ENCODE measurements around the gene RTL1. TPM values are rescaled to one million over a fixed set of nuclear protein-coding genes. Genes with fewer than 3 reads are reported as not detected.

The RTL1 gene
- total RNA-seq, 1 experiment from 2014 or later, result not detected

DNA sequence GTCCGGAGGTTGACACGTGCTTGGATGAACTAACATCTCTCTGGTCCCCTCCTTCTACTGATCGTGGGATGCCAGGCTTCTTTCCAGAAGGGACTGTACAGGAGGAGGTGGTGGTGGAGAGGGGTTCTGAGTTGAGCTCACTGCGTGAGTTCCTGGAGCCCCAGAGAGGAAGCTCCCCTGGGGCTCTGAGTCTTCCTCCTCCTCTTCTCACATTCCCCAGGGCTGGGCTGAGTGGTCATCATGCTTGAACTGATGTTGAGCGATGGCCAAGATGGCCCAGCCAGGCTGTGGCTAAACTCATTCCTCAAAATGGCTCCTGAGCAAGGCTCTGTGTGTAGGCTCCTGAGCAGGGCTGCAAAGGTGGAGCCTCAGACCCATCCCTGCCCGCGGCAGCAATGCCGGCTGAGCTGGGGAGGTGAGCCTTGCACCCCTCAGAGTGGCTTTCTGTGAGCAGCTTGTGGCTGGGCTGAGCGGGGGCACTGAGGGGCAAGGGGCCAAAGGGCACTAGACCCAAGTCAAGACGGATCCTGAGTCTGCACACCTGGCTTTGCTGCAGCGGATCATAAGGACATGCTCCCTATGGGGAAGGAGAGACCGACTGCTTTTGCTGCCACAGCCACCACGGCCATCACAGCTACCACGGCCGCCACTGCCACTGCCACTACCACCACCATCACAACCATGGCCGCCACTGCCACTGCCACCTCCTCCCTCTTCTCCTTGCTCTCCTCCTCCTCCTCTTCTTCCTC is 42.2 kb downstream of the RTL1 start:
- Histone ChIP-seq H3K27me3 (replicated peaks) (no peaks in the 10 kb centered on the region), H3K27ac (no peak overlapping the region), H3K4me3 (no peak overlapping the region), H3K4me1 (replicated peaks) (no peaks in the 10 kb centered on the region), H3K9me3 (replicated peaks) (no peaks in the 10 kb centered on the region), H3K36me3 (peaks cover 31% of the 10 kb centered on the region)
- DNase-seq (ENCODE audit: low read depth in 1 of 2, low spot score in 2 of 2), result no peak

DNA sequence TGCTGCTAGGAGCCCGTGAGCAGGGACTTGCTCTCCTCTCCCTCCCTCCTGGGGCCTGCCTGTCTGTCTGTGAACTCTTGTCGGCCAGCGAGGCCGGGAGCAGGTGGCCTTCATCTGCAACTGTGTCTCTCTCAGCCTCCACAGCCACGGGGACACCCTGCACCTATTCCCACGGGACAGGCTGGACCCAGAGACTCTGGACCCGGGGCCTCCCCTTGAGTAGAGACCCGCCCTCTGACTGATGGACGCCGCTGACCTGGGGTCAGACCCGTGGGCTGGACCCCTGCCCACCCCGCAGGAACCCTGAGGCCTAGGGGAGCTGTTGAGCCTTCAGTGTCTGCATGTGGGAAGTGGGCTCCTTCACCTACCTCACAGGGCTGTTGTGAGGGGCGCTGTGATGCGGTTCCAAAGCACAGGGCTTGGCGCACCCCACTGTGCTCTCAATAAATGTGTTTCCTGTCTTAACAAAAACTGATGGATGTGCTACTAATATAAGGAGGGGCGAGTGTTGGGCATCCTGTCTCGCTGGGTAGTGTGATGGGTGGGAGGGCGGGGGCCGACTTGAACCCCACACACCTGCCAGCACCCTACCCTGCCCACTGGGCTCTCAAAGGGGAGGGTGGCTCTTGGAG is 42.9 kb downstream of the RTL1 start:
- Histone ChIP-seq H3K9me3 (replicated peaks) (no peaks in the 10 kb centered on the region), H3K4me3 (no peak overlapping the region), H3K36me3 (peaks cover 31% of the 10 kb centered on the region), H3K4me1 (replicated peaks) (no peaks in the 10 kb centered on the region), H3K27ac (no peak overlapping the region), H3K27me3 (replicated peaks) (no peaks in the 10 kb centered on the region)
- no peak for DNase-seq (ENCODE audit: low read depth in 1 of 2, low spot score in 2 of 2)

DNA sequence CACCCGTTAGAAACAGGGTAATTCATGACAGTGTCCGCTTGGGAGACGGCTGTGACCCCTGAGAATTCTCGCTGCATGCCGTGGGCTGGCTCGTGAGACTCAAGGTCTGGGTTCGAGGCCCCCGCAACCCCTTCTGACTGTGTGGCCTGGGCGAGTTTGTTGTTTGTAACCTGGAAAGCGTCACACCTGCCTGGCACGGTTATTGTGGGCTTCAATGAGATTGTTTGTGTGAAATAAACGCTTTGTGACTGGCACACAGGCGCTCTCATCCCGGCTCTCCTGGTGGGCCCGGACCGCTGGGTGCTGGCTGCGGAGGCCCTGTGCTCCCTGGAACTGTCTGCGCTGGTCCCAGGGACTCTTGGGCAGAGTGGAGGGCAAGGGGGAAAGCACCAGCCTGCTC is 43.7 kb downstream of the RTL1 start:
- no peak overlapping the region for H3K4me3 ChIP-seq
- H3K9me3 ChIP-seq (replicated peaks), result no peaks in the 10 kb centered on the region

DNA sequence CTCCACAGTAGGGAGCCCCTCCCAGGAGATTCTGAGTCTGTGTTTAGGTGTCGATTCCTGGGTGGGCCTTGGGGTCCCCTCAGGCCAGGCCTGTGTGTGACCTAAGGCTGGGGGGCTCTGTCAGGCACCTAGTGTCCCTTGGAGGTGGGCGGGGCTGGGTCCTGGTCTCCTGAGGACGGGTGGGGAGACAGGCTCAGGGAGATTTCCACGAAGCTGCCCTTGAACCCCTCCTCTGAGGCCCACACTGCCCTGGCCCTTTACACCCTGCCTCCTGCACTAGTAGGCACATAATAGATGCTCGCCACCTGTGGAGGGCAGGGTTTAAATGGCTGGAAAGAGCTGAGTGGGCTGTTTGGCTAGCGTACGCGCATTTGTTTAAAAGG is 44.7 kb downstream of the RTL1 start:
- DNase-seq (ENCODE audit: low read depth in 1 of 2, low spot score in 2 of 2), result no peak
- Histone ChIP-seq H3K36me3 (peaks cover 28% of the 10 kb centered on the region), H3K4me3 (no peak overlapping the region), H3K4me1 (replicated peaks) (no peaks in the 10 kb centered on the region), H3K27me3 (replicated peaks) (no peaks in the 10 kb centered on the region), H3K9me3 (replicated peaks) (no peaks in the 10 kb centered on the region), H3K27ac (no peak overlapping the region)

More for the DNA sequence above, 43.7 kb downstream of the RTL1 start:
- Histone ChIP-seq H3K4me1 (replicated peaks) (no peaks in the 10 kb centered on the region), H3K36me3 (peaks cover 35% of the 10 kb centered on the region), H3K27me3 (replicated peaks) (no peaks in the 10 kb centered on the region), H3K27ac (no peak overlapping the region)
- no peak for DNase-seq (ENCODE audit: low read depth in 1 of 2, low spot score in 2 of 2)

DNA sequence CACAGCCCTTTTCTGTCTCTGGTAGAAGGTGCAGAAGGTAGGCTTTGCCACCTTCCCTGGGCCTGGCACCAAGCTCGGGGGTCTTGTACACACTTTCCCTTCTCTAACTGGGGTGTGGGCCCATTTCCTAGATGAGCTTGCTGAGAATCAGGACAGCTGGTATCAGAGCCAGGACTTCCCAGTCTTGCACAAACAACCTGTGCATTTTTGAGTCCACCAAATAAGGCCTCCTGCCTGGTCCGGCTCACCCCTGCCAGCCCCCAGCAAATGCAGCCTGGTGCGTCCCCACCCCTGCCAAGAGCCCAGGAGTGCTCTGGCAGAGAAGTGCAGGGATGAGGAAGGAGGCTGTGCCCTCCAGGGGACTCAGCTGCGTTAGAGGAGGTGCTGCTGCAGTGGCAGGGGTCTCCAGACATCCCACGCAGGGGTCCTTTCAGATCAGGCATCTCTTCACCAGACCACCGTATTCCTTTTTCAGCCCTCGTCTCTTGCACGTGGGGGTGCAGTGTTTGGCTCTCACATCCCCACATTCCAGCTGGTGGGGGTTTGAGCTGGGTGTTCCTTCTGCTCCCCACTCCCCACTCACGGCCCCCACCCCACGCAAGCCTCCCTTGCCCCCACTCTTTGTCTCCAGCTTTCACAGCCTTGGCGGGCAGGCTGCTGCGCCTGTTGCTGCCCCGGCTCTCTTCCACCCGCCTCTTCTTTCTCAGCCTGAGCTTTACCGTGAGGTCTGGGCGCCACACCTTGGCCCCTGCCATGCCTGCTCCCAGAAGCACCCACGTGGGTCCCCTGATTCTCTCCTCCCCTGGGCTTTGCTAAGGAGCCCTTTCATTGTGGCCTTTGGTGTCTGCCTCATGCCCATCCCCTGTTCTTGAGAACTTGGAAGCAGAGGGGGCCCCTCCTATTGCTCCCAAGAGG is 45.3 kb downstream of the RTL1 start:
- H3K36me3 ChIP-seq, result peaks cover 29% of the 10 kb centered on the region
- DNase-seq (ENCODE audit: low read depth in 1 of 2, low spot score in 2 of 2), result no peak
- H3K27me3 ChIP-seq (replicated peaks), result no peaks in the 10 kb centered on the region
- H3K27ac ChIP-seq, result no peak overlapping the region
- H3K4me3 ChIP-seq, result no peak overlapping the region
- no peaks in the 10 kb centered on the region for H3K4me1 ChIP-seq (replicated peaks)
- H3K9me3 ChIP-seq (replicated peaks), result no peaks in the 10 kb centered on the region

DNA sequence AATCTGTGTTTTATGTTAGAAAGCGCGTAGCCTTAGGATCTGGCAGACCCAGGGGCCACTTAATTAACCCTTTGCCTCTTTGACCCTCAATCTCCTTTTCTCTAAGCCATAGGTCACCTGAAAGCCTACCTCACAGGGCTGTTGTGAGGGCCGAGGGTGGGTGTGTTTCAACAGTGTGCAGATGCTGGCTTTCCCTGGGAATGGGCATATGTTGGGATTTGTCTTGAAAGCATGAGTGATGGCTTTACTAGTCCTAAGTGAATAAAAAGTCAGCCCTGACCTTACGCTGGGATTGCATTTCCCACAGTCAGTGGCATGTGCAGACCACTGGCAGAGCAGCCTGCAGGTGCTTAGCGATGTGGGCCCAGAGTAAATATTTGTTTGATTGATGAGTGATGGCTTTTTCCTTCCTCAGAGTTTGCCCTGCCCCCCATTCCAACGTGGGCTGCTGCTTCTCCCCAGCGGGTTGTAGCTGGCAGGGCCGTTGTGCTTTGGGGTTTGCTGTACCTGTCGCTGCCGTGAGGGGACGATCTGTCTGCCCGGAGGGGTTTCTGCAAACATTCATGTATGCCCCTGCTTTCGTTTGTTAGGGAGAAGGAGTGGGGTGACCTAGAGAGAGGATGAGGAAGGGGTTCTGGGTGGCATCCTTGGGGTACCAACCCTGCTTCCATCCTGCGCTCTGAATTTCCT is 46.1 kb downstream of the RTL1 start:
- Histone ChIP-seq H3K4me1 (replicated peaks) (no peaks in the 10 kb centered on the region), H3K36me3 (peaks cover 23% of the 10 kb centered on the region), H3K27me3 (replicated peaks) (no peaks in the 10 kb centered on the region), H3K4me3 (no peak overlapping the region), H3K9me3 (replicated peaks) (no peaks in the 10 kb centered on the region), H3K27ac (no peak overlapping the region)
- no peak for DNase-seq (ENCODE audit: low read depth in 1 of 2, low spot score in 2 of 2)

DNA sequence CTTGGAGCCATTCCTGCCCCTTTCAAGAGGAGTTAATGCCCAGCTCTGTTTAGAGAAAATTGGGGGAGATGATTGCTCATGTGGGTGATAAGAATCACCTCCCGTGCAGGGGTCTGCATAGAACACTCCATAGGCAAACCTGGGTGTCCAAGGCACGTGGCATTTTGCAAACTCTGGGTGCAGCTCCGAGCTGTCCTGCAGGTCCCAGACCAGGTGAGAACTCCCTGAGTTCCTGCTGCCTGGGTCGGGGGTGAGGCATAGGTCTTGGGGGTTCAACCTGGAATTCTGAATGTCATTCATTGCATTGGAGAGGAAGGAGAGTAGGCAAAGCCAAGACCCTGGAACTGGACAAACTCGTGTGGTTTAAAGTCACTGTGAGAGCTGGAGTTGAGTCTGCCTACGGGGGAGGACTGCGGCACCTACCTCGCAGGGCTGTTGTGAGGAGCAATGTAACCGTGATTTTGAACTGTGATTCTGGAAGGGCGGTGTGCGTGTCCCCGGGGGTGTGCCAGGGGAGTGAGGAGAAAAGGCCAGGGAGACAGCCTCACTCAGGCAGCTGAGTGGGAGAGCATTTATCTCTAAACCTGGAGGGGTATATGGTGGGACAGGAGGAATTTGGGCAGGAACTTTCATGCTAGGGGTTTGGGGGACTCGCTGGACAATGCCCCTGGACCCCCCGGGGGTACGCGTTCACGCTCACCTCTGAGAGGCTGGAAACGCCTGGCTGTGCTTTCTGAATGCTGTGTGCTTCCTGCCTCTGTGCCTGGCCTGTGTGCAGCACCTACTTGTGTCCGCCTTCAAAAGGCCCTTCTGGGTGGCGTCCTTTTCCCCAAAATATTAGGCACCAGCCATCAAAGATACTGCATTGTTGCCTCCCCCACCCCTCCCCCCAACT is 47.2 kb downstream of the RTL1 start:
- Histone ChIP-seq H3K4me3 (no peak overlapping the region), H3K4me1 (replicated peaks) (no peaks in the 10 kb centered on the region), H3K9me3 (replicated peaks) (no peaks in the 10 kb centered on the region), H3K27me3 (replicated peaks) (no peaks in the 10 kb centered on the region), H3K36me3 (peaks cover 15% of the 10 kb centered on the region), H3K27ac (no peak overlapping the region)
- no peak for DNase-seq (ENCODE audit: low read depth in 1 of 2, low spot score in 2 of 2)

DNA sequence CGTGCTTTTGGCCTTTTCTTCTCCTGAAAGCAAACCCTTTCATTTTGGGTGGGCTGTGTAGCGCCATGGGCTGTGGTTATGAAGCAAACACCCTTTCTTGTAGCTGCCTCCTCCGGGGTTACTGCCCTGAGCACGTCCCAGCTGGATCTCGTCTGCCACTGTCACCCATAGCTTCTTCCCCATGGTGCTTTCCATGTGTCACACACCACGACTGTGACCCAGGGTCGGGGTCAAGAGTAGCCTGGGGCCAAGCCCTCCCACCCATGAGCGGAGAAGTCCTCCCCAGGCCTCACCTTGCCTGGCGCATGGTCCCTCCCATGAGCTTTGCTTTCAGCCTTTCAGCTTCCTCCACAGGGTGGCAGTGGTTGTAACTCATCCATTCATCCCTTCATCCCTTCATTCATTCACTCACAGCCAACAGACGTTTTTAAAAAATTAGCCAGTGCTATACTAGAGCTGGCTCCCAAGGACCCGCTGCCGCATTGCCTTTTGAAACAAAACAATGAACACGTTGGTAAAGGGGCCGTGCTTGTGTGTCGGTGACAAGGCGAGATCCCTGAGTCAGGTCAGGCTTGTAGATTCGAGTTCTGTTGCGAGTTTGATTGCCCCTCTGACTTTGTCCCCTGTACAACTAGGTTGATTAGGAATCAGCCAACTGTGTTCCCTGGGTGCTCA is 48.1 kb downstream of the RTL1 start:
- no peaks in the 10 kb centered on the region for H3K4me1 ChIP-seq (replicated peaks)
- no peaks in the 10 kb centered on the region for H3K9me3 ChIP-seq (replicated peaks)
- DNase-seq (ENCODE audit: low read depth in 1 of 2, low spot score in 2 of 2), result no peak
- no peak overlapping the region for H3K27ac ChIP-seq
- peaks cover 19% of the 10 kb centered on the region for H3K36me3 ChIP-seq
- H3K27me3 ChIP-seq (replicated peaks), result no peaks in the 10 kb centered on the region
- no peak overlapping the region for H3K4me3 ChIP-seq

DNA sequence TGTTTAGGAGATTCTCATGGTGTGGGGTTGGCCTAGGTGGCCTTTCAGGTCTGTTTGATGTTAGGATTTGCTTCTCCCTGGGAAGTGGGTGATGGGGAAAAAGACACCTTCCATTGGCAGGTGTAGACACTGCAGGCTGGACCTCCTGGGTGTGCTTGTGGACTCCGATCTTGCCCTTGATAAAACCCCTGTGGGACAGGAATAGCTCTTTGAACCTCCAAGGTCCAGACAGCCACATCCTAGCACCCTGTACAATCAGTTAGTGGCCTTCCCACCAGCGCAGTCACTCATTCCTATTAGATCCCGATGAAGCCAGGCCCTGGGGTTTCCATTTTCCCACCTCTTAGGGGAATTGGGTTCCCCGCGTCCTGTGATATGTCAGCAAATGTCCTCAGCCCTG is 49.1 kb downstream of the RTL1 start:
- no peaks in the 10 kb centered on the region for H3K9me3 ChIP-seq (replicated peaks)
- no peak overlapping the region for H3K27ac ChIP-seq
- H3K4me3 ChIP-seq, result no peak overlapping the region
- no peaks in the 10 kb centered on the region for H3K4me1 ChIP-seq (replicated peaks)
- H3K27me3 ChIP-seq (replicated peaks), result no peaks in the 10 kb centered on the region
- no peak for DNase-seq (ENCODE audit: low read depth in 1 of 2, low spot score in 2 of 2)
- peaks cover 18% of the 10 kb centered on the region for H3K36me3 ChIP-seq

DNA sequence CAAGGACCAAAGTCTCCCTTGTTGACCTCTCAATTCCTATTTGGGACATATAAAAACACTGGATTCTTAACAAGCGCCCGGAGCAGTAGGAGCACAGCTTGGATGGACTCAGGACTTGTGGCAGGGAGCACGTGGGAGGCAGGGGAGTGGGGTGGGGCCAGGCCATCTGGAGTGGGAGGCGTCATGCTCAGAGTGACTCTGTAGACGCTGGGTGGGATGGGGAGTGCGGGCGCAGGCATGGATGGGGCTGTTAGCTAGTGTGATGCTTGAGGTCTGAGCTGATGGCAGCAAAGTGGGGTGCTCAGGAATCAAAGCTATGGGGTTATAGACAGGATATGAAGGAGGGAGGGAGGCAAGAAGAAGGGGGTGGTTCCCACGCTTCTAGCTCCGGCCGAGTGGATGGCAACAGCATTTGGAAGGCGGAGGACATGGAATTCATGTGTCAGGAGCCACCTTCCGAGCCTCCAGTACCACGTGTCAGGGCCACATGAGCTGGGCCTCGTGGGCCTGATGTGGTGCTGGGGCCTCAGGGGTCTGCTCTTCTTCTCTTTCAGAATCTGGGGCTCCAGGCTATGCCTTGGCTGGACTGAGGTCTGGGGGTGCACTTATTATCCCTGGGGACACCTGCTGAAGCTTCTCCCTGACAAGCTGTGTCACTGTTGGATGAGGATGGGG is 51.4 kb downstream of the RTL1 start:
- Histone ChIP-seq H3K27me3 (replicated peaks) (no peaks in the 10 kb centered on the region), H3K27ac (no peak overlapping the region), H3K4me3 (no peak overlapping the region), H3K9me3 (replicated peaks) (no peaks in the 10 kb centered on the region), H3K4me1 (replicated peaks) (peaks cover 3% of the 10 kb centered on the region; the same call in 1 of the 2 replicates), H3K36me3 (peaks cover 25% of the 10 kb centered on the region)
- no peak for DNase-seq (ENCODE audit: low read depth in 1 of 2, low spot score in 2 of 2)

DNA sequence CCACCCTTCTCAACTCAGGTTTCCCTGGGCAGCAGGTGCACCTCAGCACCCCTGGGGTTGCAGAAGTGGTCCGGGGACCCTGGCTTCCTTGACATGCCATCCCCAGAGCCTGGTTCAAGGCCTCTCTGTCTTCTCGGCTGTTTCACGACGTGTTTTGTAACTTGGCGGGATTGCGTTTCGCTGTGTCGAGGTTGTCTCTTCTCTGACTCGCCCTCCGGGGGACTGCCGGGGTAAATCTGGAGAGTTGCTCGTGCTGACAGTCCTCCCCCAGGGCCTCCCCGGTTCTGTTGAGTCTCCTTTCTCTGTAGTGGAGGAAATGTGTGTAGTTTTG is 52.0 kb downstream of the RTL1 start:
- no peaks in the 10 kb centered on the region for H3K9me3 ChIP-seq (replicated peaks)
- peaks cover 26% of the 10 kb centered on the region for H3K36me3 ChIP-seq
- no peak overlapping the region for H3K4me3 ChIP-seq
- DNase-seq (ENCODE audit: low read depth in 1 of 2, low spot score in 2 of 2), result no peak
- no peaks in the 10 kb centered on the region for H3K27me3 ChIP-seq (replicated peaks)
- H3K27ac ChIP-seq, result no peak overlapping the region
- H3K4me1 ChIP-seq (replicated peaks), result peaks cover 5% of the 10 kb centered on the region

All from SJSA1 (cell line).